Right lobe of liver (tissue), 6 donors: Measurements from ENCODE around the gene TRAF3. TPM values are rescaled to one million over a fixed set of nuclear protein-coding genes. Genes with fewer than 3 reads are reported as not detected.

Experiments used
- ATAC-seq, 4 donors: fragments of 200-7000 bp; cut with Tn5 transposase; one replicate each; pipeline ENCODE4 v1.9.1; 2020; ENCODE audit warnings: mild to moderate bottlenecking in 4 of 4, moderate library complexity in 4 of 4
- DNase-seq, 3 donors: peaks; one replicate each; pipeline ENCODE4 v3.0.0-alpha.2; 2020
- H3K27ac ChIP-seq, 3 donors: fragments of 200-600 bp; one replicate each; pipeline ENCODE4 v1.8.0; 2022
- H3K27me3 ChIP-seq, 2 donors: fragments of 200-600 bp; one replicate each; pipeline ENCODE4 v1.8.0; 2022
- H3K36me3 ChIP-seq, 4 donors: fragments of 200-600 bp; sonication (generic) in 1 of 4; one replicate each; pipeline versions ENCODE4 v1.5.1 to v1.8.0; 2017 to 2022; ENCODE audit warnings: control low read depth in 1 of 4
- H3K4me1 ChIP-seq, 4 donors: fragments of 200-600 bp; sonication (generic) in 1 of 4; one replicate each; pipeline versions ENCODE4 v1.5.1 to v1.8.0; 2017 to 2022; ENCODE audit warnings: control low read depth in 1 of 4
- H3K4me3 ChIP-seq, 3 donors: fragments of 200-600 bp; one replicate each; pipeline ENCODE4 v1.8.0; 2022
- H3K9me3 ChIP-seq, 4 donors: fragments of 200-600 bp; sonication (generic) in 1 of 4; one replicate each; pipeline versions ENCODE4 v1.5.1 to v1.8.0; 2017 to 2022; ENCODE audit warnings: control low read depth in 1 of 4
- POLR2A ChIP-seq: fragments of 450-650 bp; IDR thresholded peaks from one replicate; pipeline ENCODE4 v1.6.1; 2017; ENCODE audit warnings: antibody characterized with exemption, mild to moderate bottlenecking
- WGBS: methylation state at CpG from one replicate; pipeline ENCODE4 v1.1.6; 2018; ENCODE audit warnings: low coverage, low lambda C conversion rate; ENCODE audit not compliant: insufficient coverage; ENCODE audit errors: missing lambda C conversion rate; 5-methylcytosine and 5-hydroxymethylcytosine counted together
- intact Hi-C, 2 donors: fragments of 100-400 bp; cut with DNase I; formaldehyde crosslinking; loops; one replicate each; pipeline versions ENCODE4 v1.11.2 to v1.14.1; 2022
- total RNA-seq, 6 experiments: library from RNA; depleted of rRNA in 2 of 6; stranded (reverse); fragments of >200 nt in 2 of 6; fragmentation: NEBNext Ultra II Directional in 3 of 6; extraction: Animal tissue kit (Norgen Biotek cat#: 25700) in 3 of 6; gene quantifications; one replicate each; pipeline versions ENCODE4 v1.1.0 to v1.2.4, GENCODE V29; 2016 to 2023
- TF ChIP-seq, protein P1 (sequence below), 4 donors: fragments of 200-600 bp in 3 of 4; fragments of 450-650 bp in 1 of 4; IDR thresholded peaks; one replicate each; pipeline versions ENCODE4 v1.5.1 to v1.8.0; 2016 to 2022; ENCODE audit warnings: antibody characterized with exemption in 4 of 4, mild to moderate bottlenecking in 2 of 4
- donor health status: DM: no; HTN: yes; CAD: no.
- donor health status: DM: no; HTN: no; CAD: no.
- donor health status: DM: no; HTN: no; CAD: no.
- donor health status: DM: no; HTN: yes; CAD: no.
- donor health status: DM: no; HTN: yes; CAD: no.

TRAF3 gene
- total RNA-seq, 6 experiments from 2014 or later, result 5.6 to 10.5 (median 8.3) TPM

DNA sequence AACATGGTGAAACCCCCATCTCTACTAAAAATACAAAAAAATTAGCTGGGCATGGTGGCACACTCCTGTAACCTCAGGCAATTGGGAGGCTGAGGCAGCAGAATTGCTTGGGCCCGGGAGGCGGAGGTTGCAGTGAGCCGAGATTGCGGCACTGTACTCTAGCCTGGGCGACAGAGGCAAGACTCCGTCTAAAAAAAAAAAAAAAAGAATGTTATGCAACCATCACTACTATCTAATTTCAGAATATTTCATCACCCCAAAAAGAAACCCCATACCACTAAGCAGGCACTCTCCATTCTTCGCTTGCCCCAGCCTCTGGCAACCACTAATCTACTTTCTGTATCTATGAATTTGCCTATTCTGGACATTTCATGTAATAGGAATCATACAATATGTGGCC lies 76.4 kb downstream of the TRAF3 start:
- no peak overlapping the region for H3K4me3 ChIP-seq
- ATAC-seq, result no peak
- H3K36me3 ChIP-seq, result no peaks in the 10 kb centered on the region
- H3K9me3 ChIP-seq, result no peaks in the 10 kb centered on the region
- 89% methylated on average over 4 of the region's 7 CpGs for WGBS
- no peaks in the 10 kb centered on the region for H3K27me3 ChIP-seq
- intact Hi-C loops, result no loop called here
- no peak for DNase-seq
- no peak for TF ChIP-seq POLR2A
- TF ChIP-seq, protein P1, sequence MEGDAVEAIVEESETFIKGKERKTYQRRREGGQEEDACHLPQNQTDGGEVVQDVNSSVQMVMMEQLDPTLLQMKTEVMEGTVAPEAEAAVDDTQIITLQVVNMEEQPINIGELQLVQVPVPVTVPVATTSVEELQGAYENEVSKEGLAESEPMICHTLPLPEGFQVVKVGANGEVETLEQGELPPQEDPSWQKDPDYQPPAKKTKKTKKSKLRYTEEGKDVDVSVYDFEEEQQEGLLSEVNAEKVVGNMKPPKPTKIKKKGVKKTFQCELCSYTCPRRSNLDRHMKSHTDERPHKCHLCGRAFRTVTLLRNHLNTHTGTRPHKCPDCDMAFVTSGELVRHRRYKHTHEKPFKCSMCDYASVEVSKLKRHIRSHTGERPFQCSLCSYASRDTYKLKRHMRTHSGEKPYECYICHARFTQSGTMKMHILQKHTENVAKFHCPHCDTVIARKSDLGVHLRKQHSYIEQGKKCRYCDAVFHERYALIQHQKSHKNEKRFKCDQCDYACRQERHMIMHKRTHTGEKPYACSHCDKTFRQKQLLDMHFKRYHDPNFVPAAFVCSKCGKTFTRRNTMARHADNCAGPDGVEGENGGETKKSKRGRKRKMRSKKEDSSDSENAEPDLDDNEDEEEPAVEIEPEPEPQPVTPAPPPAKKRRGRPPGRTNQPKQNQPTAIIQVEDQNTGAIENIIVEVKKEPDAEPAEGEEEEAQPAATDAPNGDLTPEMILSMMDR (IDR thresholded peaks at IDR 0.05), result no peak
- H3K27ac ChIP-seq, result no peak overlapping the region
- H3K4me1 ChIP-seq, result peaks cover 0 to 13% (median 5%) of the 10 kb centered on the region in 4 donors

DNA sequence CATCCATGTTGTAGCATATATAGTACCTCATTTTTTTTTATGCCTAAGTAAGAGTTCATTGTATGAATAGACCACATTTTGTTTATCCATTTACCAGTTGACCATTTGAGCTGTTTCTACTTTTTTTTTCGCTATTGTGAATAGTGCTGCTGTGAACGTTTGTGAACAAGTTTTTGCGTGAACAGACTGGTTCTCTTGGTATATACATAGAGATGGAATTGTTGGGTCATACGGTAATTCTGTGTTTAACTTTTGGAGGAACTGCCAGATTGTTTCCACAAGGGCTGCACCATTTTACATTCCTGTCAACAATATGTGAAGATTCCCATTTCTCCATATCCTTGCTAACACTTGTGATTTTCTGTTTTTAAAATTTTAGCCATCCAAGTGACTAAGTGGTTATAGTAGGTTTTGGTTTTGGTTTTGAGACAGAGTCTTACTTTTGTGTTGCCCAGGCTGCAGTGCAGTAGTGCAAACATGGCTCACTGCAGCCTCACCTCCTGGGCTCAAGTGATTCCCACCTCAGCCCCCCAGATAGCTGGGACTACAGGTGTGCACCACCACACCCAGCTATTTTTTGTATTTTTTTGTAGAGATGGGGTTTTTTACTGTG lies 76.9 kb downstream of the TRAF3 start:
- 93% methylated on average over 4 of the region's 4 CpGs for WGBS
- no peak for TF ChIP-seq POLR2A
- ATAC-seq, result no peak
- H3K4me3 ChIP-seq, result no peak overlapping the region
- intact Hi-C loops, result no loop called here
- H3K36me3 ChIP-seq, result no peaks in the 10 kb centered on the region
- DNase-seq, result no peak
- H3K9me3 ChIP-seq, result no peaks in the 10 kb centered on the region
- H3K27ac ChIP-seq, result no peak overlapping the region
- peaks cover 0 to 10% (median 4%) of the 10 kb centered on the region in 4 donors for H3K4me1 ChIP-seq
- no peaks in the 10 kb centered on the region for H3K27me3 ChIP-seq

DNA sequence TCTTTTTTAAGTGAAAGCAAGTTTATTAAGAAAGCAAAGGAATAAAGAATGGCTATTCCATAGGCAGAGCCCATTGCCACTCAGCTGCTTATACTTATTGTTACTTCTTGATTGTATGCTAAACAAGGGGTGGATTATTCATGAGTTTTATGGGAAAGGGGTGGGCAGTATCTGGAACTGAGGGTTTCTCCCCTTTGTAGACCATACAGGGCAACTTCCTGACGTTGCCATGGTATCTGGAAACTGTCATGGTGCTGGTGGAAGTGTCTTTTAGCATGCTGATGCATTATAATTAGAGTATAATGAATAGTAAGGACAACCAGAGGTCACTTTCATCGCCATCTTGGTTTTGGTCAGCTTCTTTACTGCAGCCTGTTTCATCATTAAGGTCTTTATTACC lies 78.9 kb downstream of the TRAF3 start:
- WGBS, result 100% methylated on average over 2 of the region's 2 CpGs

DNA sequence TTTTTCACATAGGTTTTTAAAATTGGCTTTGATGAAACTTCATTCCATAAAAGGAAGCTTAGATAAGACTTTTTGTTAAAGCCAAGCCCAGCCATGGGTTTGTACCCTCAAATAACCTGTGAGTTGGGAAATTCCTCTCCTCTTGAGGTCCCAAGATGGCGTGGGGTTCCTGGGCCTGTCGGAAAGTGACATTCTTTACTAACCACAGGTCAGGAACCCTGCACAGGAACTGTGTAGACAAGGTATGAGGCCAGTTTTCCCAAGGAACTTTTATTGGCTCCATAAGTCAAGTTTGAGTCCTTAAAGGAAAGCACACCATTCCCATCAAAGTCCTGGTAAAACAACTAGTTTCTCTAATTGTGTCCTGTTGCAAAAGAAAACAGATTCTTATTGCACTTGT lies 80.2 kb downstream of the TRAF3 start:
- H3K36me3 ChIP-seq, result no peaks in the 10 kb centered on the region
- no peaks in the 10 kb centered on the region for H3K4me1 ChIP-seq
- H3K27ac ChIP-seq, result no peak overlapping the region
- intact Hi-C loops, result no loop called here
- no peak for ATAC-seq
- H3K4me3 ChIP-seq, result no peak overlapping the region
- TF ChIP-seq, protein P1 (IDR thresholded peaks at IDR 0.05), result no peak
- TF ChIP-seq POLR2A, result no peak
- WGBS, result 80% methylated on average over 2 of the region's 2 CpGs
- DNase-seq, result no peak
- H3K27me3 ChIP-seq, result no peaks in the 10 kb centered on the region
- no peaks in the 10 kb centered on the region for H3K9me3 ChIP-seq

More for the DNA sequence above, 78.9 kb downstream of the TRAF3 start:
- TF ChIP-seq POLR2A, result no peak
- TF ChIP-seq, protein P1 (IDR thresholded peaks at IDR 0.05), result no peak
- no peak for DNase-seq
- Histone ChIP-seq H3K27ac (no peak overlapping the region), H3K4me1 (no peaks in the 10 kb centered on the region), H3K4me3 (no peak overlapping the region), H3K36me3 (no peaks in the 10 kb centered on the region), H3K27me3 (no peaks in the 10 kb centered on the region), H3K9me3 (no peaks in the 10 kb centered on the region)
- intact Hi-C loops, result no loop called here
- ATAC-seq, result no peak

DNA sequence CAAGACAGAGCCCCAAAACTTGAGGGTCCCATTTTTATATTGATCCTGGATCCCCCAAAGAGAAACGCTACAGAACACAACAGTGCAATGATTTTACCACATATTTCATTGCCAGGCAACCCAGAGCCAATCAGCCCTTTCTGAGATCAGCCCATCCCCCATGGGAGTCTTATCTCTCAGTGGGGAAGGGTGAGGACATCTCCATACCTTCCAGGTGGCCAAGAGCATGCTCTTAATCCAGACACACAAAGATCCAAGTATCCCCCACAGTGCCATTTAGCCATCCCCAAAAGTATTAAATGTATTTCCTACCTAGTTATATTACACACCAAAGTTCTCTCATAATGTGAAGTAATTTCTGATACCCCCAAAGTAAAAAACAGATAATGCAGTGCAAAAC lies 82.7 kb downstream of the TRAF3 start:
- no peaks in the 10 kb centered on the region for H3K4me1 ChIP-seq
- intact Hi-C loops, result no loop called here
- no peak for ATAC-seq
- DNase-seq, result no peak
- H3K36me3 ChIP-seq, result no peaks in the 10 kb centered on the region
- WGBS, result 100% methylated on average over 1 of the region's 1 CpG
- TF ChIP-seq POLR2A, result no peak
- TF ChIP-seq, protein P1 (IDR thresholded peaks at IDR 0.05), result no peak
- no peaks in the 10 kb centered on the region for H3K27me3 ChIP-seq
- no peak overlapping the region for H3K4me3 ChIP-seq
- H3K9me3 ChIP-seq, result no peaks in the 10 kb centered on the region
- no peak overlapping the region for H3K27ac ChIP-seq
